Erythroblast (primary cell): ENCODE results near the gene KMT2D.

Experiments
- GATA1 ChIP-seq: IDR thresholded peaks from 2 replicates; pipeline ENCODE4 v1.6.1; 2011; ENCODE audit warnings: low read depth, mild to moderate bottlenecking, control low read depth, low read length, moderate library complexity
- POLR2A ChIP-seq: IDR thresholded peaks from 2 replicates; pipeline ENCODE4 v1.6.1; 2011; ENCODE audit warnings: mild to moderate bottlenecking, low read length

- TF ChIP-seq POLR2A (no peak), GATA1 (no peak)
Measured at GRCh38 chr12:49025463-49025862, 35.1 kb downstream of the KMT2D start.
